Stimulated activated CD4-positive, alpha-beta T cell treated with anti-CD3 and anti-CD28 coated beads, Interleukin-4, amount 100 ng/mL, for 1 hour (primary cell): Measurements from ENCODE around the gene NUDT3.

Source experiments
- DNase-seq: peaks from one replicate; pipeline ENCODE4 v3.0.0-alpha.2; 2020

NUDT3 gene

GRCh38 chr6:34318499-34319470 lies 73.7 kb downstream of the NUDT3 start:
- no peak for DNase-seq

GRCh38 chr6:34317882-34318498 lies 74.5 kb downstream of the NUDT3 start:
- no peak for DNase-seq

- DNase-seq, result no peak
These were observed 75.3 kb downstream of the NUDT3 start for GRCh38 chr6:34317172-34317477.

GRCh38 chr6:34316431-34317171 lies 75.9 kb downstream of the NUDT3 start:
- DNase-seq, result no peak

GRCh38 chr6:34315780-34316179 lies 76.7 kb downstream of the NUDT3 start:
- no peak for DNase-seq

GRCh38 chr6:34315256-34315655 lies 77.2 kb downstream of the NUDT3 start:
- DNase-seq, result no peak

- no peak for DNase-seq
These were observed 80.2 kb downstream of the NUDT3 start for GRCh38 chr6:34312259-34312658.

- DNase-seq, result no peak
These were observed 81.7 kb downstream of the NUDT3 start for GRCh38 chr6:34310817-34311216.

GRCh38 chr6:34308483-34308882 lies 84.0 kb downstream of the NUDT3 start:
- no peak for DNase-seq

- no peak for DNase-seq
These were observed 86.3 kb downstream of the NUDT3 start for GRCh38 chr6:34305982-34306708.

GRCh38 chr6:34305497-34305896 lies 87.0 kb downstream of the NUDT3 start:
- no peak for DNase-seq

GRCh38 chr6:34304164-34304563 lies 88.3 kb downstream of the NUDT3 start:
- DNase-seq, result no peak

GRCh38 chr6:34302929-34303328 lies 89.5 kb downstream of the NUDT3 start:
- DNase-seq, result no peak

- no peak for DNase-seq
These were observed 91.1 kb downstream of the NUDT3 start for GRCh38 chr6:34301408-34301807.

GRCh38 chr6:34300332-34300751 lies 92.1 kb downstream of the NUDT3 start:
- DNase-seq, result no peak

- DNase-seq, result no peak
These were observed 93.5 kb downstream of the NUDT3 start for GRCh38 chr6:34298941-34299340.

GRCh38 chr6:34295721-34296120 lies 96.7 kb downstream of the NUDT3 start:
- no peak for DNase-seq

GRCh38 chr6:34292954-34293353 lies 99.5 kb downstream of the NUDT3 start:
- no peak for DNase-seq

GRCh38 chr6:34289137-34289536 lies 103.3 kb downstream of the NUDT3 start:
- DNase-seq, result no peak

- DNase-seq, result no peak
These were observed 103.9 kb downstream of the NUDT3 start for GRCh38 chr6:34288581-34288980.

GRCh38 chr6:34285448-34286164 lies 106.9 kb downstream of the NUDT3 start:
- DNase-seq, result no peak
